GM18499 (cell line): ENCODE results near the gene RASA2.
"Not testable (repeated sequence)": the region's sequence is repeated elsewhere in the genome, so short reads cannot be mapped to it uniquely, and the experiment has no call there.

ENCODE experiments used
- ATAC-seq: cut with Tn5 transposase; IDR thresholded peaks from one replicate; pipeline ENCODE4 v1.9.1; 2021; ENCODE audit warnings: moderate number of reproducible peaks; ENCODE audit not compliant: insufficient read depth, unreplicated experiment

RASA2 gene

GRCh38 chr3:141489203-141489602, 2.4 kb downstream of the RASA2 start:
- no peak for ATAC-seq

DNA sequence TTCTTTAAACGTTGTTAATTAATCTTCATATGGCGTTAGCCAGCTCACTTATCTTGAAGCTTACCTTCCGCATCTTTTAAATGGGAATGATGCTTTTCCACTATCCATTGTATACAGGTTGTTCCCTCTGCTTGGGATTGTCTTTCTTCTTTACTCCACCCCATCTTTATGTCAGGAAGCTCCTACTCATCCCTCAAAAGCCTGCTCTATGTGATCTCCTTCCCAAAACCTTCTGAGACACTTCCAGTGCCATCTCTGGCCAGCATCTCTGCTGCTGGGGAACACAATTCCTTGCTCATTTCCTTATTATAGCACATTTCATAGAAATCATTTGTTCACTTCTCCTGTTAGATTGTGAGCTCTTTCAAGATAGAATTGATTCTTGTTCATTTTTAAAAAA, 4.3 kb downstream of the RASA2 start:
- no peak for ATAC-seq

DNA sequence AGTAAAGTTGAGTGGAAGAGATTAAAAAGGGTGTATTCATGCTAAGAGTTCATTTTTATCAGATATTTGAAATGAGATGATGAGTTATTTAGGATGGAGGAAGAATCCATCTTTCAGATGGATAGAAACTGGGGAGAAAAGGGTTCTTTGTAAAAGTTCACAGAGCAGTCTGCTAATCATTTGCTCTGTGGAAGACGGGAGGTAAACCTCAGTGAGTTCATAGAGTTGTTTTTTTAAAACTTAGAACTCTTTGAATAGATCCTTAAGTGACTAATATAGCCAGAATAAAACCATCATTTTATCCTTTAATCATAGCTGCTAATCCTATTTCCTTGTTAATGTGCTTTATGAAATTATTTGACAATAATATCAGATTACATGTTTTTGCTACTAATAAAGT, 5.1 kb downstream of the RASA2 start:
- ATAC-seq, result no peak

GRCh38 chr3:141493184-141493583, 6.4 kb downstream of the RASA2 start:
- no peak for ATAC-seq

- not testable (repeated sequence) for ATAC-seq
Measured at GRCh38 chr3:141497589-141497988, 10.8 kb downstream of the RASA2 start.

GRCh38 chr3:141498598-141499223, 11.9 kb downstream of the RASA2 start:
- ATAC-seq, result peak; percentile 82

GRCh38 chr3:141499284-141499683, 12.5 kb downstream of the RASA2 start:
- no peak for ATAC-seq

- ATAC-seq, result no peak
Measured at GRCh38 chr3:141499965-141500364, 13.1 kb downstream of the RASA2 start.

DNA sequence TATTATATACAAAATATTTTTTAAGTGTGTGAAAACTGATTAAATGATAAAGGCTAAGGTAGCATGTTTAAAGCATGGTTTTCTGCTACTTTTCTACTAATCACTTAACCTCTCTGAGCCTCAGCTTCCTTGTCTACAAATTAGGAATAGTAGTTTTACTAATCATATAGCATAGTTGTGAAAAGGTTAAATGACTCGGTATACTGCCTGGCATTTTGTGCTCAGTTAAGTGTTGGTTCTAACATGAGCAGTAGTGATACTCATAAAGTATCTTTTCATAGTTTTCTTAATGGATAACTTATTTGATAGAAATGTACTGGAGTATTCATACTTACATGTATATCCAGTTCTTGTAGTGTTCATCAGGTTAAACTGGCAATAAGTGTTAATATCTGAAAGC, 13.6 kb downstream of the RASA2 start:
- ATAC-seq, result no peak

DNA sequence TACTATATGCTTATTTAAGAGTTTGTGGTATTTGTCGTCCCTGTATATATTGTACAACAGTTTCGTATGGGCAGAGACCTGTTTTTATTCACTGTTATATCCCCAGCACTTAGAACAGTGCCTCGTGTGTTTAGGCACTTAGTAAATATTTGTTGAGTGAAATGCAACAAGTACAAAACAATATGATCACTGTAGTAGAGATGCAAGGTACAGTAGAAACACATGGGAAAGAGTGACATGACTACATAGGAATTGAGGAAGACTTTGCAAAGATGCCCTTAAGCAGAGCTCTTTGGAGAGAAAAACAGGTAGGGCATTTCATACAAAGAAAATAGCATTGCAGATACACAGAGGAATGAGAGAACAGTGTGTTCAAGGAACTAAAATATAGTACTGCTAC, 18.3 kb downstream of the RASA2 start:
- no peak for ATAC-seq

DNA sequence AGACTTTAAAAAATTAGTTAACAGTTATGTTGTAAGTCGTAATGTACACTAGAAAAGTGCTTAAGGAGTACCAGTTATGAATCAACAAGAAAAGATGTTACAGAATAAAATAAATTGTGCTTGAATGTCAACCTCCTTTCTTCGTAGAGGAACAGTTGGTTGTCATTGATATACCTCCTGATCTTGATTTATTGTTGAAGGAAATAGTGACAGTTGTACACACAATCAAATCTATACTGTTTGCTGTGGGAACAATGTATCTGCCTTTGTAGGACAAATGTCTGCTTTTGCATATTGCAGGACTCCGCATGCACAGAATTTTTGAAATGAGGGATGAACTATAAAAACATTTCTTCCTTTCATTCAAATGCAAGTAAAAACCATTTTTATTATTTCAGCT, 19.2 kb downstream of the RASA2 start:
- ATAC-seq, result no peak

- ATAC-seq, result no peak
Measured at GRCh38 chr3:141507392-141508066, 20.7 kb downstream of the RASA2 start.

- ATAC-seq, result no peak
Measured at GRCh38 chr3:141508067-141508436, 21.2 kb downstream of the RASA2 start.

DNA sequence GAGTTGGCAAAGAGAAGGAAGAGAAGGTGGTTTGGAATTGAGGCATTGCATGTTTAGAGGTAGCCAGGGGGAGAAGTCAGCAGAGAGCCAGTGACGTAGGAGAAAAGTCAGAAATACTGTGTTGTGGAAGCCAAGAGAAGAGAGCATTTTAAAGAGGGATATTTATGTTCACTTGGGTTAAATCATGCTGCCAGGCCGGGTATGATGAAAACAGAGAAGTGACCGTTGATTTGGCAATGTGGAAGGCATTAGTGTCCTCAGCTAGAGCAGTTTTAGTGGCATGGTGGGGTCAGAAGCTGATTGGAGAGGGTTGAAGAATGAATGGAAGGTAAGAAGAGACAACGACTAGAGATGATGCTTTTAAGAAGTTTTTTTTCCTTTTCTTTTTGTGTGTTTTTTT, 24.5 kb downstream of the RASA2 start:
- no peak for ATAC-seq

DNA sequence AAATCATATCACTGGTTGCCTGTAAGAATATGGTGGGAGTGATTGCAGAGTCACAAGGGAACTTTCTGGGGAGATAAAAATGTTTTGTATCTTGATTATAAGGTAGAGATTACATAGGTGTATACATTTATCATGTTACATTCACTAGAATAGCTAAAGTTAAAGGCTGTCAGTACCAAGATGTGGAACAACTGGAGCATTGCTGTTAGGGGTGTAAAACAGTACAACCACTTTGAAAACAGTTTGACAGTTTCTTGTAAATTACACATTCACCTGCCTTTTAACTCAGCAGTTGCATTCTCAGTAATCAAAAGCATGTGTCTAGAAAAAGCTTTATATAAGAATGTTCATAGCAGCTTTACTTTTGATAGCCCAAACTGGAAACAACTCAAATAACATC, 27.6 kb downstream of the RASA2 start:
- no peak for ATAC-seq

DNA sequence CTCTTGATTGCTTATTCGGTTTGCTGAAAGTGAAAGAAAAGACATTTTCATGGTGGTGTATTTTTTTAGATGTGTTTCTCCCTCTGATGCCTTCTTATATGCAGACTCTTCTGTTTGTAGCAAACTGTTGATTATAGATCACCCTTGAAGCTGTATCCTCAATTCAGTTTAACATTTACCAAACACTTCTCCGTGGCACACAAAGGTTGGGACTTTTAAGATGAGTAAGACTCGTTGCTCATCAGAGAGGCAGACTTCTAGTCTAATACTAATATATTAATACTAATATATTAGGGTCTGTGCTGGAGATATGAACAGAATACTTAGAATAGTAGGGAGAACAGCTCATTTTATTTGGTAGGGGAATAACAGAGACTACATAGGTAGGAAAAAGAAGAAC, 32.8 kb downstream of the RASA2 start:
- no peak for ATAC-seq

DNA sequence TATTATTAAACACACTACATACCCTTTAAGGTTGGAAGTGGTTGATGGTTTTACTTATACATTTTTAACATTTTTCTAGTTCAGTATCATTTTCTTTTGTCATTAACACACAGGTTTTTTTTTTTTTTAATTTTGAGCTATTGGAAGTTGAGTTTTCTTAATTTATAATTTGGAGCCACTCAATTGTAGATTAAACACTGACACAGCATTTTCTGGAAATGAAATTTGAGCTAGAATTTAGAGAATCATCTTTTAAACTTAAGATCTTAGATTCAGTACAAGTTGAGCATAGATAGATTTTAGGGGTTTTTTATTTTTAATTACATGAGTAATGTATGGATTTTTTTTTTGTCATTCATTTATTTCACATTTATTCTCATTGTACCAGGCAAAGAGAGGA, 35.0 kb downstream of the RASA2 start:
- no peak for ATAC-seq

- no peak for ATAC-seq
Measured at GRCh38 chr3:141523615-141524375, 37.0 kb downstream of the RASA2 start.

GRCh38 chr3:141524988-141525387, 38.2 kb downstream of the RASA2 start:
- no peak for ATAC-seq

DNA sequence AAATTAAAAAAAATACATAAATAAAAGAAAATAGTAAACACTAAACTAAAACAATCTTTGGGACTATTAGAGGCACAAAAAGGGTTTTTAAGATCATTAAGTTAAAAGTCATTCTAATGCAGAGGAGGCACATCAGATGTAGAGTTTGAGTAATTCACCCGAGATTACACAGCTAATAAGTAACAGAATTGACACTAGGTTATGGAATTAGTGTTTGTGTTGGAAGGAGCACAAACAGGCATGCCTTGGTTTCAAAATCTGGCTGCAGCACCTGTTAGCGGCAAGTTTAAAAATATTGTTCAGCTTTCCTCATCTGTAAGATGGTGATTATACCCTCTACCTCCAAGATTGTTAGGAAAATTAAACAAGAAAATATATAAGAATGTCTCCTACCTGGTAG, 39.0 kb downstream of the RASA2 start:
- ATAC-seq, result no peak

- ATAC-seq, result no peak
Measured at GRCh38 chr3:141526709-141527108, 39.9 kb downstream of the RASA2 start.

DNA sequence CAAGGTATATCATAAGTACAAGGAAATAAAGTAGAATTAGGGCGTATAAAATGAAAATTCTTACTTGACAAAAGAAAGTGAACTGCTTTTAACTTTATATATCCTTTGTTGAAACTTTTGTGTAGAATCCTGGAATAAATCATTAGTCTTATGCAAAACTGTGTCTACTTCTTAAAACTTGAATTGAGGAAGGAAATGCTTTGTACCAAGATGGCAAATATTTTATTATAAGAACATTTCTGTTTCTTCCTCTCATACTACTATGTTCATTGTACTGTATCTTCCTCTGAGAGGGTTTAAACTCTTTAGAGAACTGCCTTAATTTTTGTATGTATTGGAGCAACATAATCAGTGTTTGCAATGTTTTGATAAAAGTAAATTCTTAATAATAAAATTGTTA, 42.0 kb downstream of the RASA2 start:
- ATAC-seq, result no peak
